ENCODE data around the gene CLMN.

CLMN gene

GRCh38 chr14:95303552-95303951, 16.2 kb downstream of the CLMN start:
- DNase-seq (ENCODE audit: low spot score) = no peak

GRCh38 chr14:95302667-95303506, 16.8 kb downstream of the CLMN start:
- no peak for DNase-seq (ENCODE audit: low spot score)

GRCh38 chr14:95301527-95302187, 18.1 kb downstream of the CLMN start:
- no peak for DNase-seq (ENCODE audit: low spot score)

GRCh38 chr14:95300697-95301526, 18.8 kb downstream of the CLMN start:
- no peak for DNase-seq (ENCODE audit: low spot score)

GRCh38 chr14:95300002-95300696, 19.6 kb downstream of the CLMN start:
- DNase-seq (ENCODE audit: low spot score) = no peak

DNA sequence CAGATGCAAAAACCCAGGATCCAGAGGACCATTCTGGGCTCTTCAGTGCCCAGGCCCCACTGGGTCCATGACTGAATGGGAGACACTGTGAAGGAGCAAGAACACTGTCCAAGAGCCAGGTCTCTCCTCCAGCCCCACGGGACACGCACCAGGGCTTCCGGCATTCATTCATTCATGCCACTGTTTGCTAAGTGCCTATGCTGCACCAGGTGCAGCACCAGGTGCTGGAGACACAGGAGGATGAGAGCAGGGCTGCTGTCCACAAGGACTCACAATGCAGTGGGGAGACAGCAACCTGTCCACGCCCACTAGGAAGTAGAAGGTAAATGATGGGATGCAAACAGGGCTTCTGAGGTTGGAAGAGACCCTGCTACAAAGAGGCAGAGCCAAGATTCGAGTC, 20.4 kb downstream of the CLMN start:
- no peak for DNase-seq (ENCODE audit: low spot score)

GRCh38 chr14:95297832-95298231, 21.9 kb downstream of the CLMN start:
- DNase-seq (ENCODE audit: low spot score) = no peak

DNA sequence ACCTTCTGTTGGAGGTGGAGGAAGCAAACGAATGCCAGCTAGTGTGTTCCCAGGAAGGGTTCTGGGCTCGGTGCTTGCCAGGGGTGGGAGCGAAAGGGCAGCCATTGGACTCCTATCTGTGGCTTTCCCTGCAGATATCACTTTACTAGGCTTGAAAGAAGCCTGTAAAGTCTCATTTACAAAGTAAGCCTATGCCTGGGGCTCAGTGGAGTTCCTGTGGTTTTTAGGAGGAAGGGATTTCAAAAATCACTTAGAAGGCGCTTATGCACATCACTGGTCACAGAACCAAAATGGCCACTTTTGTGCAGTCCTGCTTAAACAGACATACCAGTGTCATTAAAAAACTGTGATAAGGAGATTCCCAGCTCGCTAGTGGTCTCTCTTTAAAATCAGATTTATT, 22.7 kb downstream of the CLMN start:
- no peak for DNase-seq (ENCODE audit: low spot score)

GRCh38 chr14:95295600-95296376, 23.9 kb downstream of the CLMN start:
- no peak for DNase-seq (ENCODE audit: low spot score)

DNA sequence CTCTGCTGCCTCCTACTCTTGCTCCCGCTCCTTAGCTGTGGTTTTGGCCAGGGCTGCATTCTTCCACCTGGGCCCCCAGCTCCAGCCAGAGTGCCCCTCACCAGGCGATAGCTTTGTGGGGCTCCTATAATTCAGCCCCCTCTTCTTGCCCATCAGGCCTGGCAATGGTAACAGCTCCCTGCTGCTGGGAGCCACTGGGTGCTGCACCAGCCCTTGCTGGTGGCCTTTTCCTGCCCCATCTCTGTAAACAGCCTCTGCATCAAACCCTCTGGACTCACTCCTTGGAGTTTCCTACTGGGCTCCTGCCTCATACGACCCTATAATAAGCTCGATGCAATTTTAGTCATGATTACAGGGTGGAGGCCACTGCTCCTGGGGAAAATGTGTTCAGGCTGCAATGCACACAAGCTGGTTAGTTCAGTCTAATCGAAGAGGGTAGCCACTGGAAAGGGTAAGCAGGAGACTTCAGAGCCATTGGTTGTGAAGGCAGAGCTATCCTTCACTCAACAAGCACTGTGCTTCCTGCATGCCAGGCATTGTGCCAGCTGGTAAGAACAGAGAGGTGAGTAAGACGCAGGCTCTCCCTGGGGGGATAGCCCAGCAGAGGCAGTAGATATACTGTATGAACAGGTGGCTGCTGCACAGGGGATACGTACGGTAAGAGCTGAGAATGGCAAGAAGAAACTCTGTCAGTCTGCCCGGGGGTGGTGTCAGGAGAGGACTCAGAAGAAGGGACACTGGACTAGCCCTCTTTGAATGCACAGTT, 24.7 kb downstream of the CLMN start:
- no peak for DNase-seq (ENCODE audit: low spot score)

GRCh38 chr14:95294320-95294719, 25.4 kb downstream of the CLMN start:
- DNase-seq (ENCODE audit: low spot score) = no peak

- no peak for DNase-seq (ENCODE audit: low spot score)
Measured at GRCh38 chr14:95293449-95293848, 26.3 kb downstream of the CLMN start.

- DNase-seq (ENCODE audit: low spot score) = no peak
Measured at GRCh38 chr14:95292660-95293425, 26.9 kb downstream of the CLMN start.

DNA sequence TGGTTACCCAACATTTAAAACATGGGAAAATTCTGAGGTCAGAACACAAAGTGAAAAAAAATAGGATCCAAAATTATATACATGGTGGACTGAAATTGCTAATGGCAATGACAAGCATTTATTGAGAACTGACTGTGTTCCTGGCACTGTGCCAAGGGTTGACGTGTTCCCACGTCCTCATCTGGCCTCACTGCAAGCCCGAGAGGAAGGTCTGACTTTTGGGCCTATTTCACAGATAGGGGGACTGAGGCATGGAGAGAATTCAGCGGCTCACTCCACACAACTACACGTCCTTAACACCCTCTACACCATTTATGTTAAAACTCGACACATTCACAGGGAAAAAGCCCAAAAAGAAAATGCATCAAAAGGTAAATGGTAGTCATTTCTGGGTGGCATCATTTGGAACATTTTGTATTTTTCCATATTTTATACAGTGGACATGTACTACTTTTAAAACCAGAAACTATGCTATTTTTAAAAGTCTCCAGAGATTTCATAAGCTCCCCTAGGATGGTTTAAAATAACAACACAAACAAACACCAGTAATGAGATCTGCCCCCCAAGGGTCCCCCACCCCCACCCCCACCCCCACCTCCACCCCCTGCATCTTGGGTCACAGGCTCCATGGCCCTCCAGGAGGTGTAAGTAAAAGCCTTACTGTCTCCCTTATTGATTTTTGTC, 27.7 kb downstream of the CLMN start:
- peak; percentile 45 for DNase-seq (ENCODE audit: low spot score)

DNA sequence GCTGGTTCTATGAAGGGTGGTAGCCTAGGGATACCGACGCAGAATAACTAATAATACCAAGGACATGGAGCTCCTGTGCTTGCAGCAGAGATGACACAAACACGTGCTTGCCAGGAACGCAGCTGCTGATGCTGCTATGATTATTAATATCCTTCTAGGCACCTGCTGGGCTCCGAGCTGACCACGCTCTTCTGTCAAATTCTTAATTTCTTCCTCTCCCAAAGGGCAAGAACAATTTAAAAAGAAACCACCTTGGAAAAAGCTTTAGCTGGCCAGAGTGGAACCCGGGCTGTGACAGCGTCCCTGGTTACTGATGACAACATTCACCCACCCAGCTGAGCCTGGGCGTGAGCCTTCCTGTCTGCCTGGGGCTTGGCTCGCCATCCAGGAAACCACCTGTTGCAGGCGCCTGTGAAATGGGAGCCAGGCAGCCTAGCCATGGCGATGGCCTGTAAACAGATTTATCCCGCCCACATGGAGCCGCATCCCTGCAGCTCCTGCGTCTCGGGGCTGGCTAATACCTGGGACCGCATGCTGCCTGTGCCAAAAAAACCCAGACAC, 28.8 kb downstream of the CLMN start:
- DNase-seq (ENCODE audit: low spot score) = no peak

GRCh38 chr14:95290021-95290420, 29.7 kb downstream of the CLMN start:
- no peak for DNase-seq (ENCODE audit: low spot score)

DNA sequence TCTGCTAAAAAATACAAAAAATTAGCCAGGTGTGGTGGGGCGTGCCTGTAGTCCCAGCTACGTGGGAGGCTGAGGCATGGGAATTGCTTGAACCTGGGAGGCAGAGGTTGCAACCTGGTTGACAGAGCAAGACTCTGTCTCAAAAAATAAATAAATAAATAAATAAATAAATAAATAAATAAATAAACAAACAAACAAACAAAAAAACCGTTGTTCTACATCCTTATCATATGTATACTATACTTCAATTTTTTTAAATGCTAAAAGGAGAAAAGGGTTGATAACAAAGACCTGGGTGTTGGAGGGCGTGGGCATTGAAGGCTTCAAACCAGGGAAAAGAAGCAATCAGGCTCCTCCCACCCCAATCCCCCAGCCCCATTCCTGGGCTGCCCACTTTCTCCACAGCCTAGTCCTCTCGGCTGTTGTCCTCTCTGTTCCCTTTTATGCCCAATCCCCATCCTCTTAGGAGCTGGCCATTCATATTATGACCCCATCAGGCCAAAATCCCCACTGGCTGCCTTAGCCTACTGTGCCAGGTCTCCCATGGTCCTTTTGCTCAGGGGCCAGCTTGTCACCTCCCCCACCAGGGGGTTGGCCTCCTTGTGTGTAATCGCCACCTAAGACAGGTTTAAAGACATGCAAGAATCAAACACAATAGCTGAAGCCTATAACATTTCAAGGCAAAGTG, 30.2 kb downstream of the CLMN start:
- no peak for DNase-seq (ENCODE audit: low spot score)

- DNase-seq (ENCODE audit: low spot score) = no peak
Measured at GRCh38 chr14:95288672-95289322, 30.9 kb downstream of the CLMN start.

Measured in hematopoietic multipotent progenitor cell treated with erythropoietin and hydrocortisone succinate and interleukin-3 and kit ligand, for 17 days (in vitro differentiated cells).